GM12878 (cell line): ENCODE measurements around the gene C8G. TPM values are rescaled to one million over a fixed set of nuclear protein-coding genes. Genes with fewer than 3 reads are reported as not detected.

ENCODE experiments used
- ATAC-seq: fragments of 200-7000 bp; cut with Tn5 transposase; 3 replicates; pipeline ENCODE4 v1.9.1; 2020; ENCODE audit warnings: mild to moderate bottlenecking, moderate library complexity
- BruUV-seq: library from RNA; stranded (reverse); fragments of 400-500 nt; replicated peaks from 2 replicates; lab custom pipeline; 2021; lab: Mats Ljungman, UMichigan
- CTCF ChIA-PET: fragments of 300-600 bp; sonication (Branson Sonifier 250); formaldehyde crosslinking; extraction: SDS; loops from one replicate; lab custom pipeline; 2021; ENCODE audit warnings: inconsistent platforms; lab: Yijun Ruan, JAX
- POLR2A ChIA-PET: fragments of 350-600 bp; formaldehyde crosslinking; extraction: SDS; loops from one replicate; lab custom pipeline; 2021; ENCODE audit warnings: inconsistent platforms; lab: Charles Lee
- RAD21 ChIA-PET: fragments of 300-600 bp; sonication (Branson Sonifier 250); formaldehyde crosslinking; loops from one replicate; lab custom pipeline; 2023; ENCODE audit warnings: antibody characterized with exemption; ENCODE audit not compliant: unreplicated experiment; lab: Charles Lee
- SMC1A ChIA-PET: fragments of 300-600 bp; sonication (Branson Sonifier 250); formaldehyde crosslinking; loops from one replicate; lab custom pipeline; 2023; ENCODE audit not compliant: unreplicated experiment, uncharacterized antibody; lab: Charles Lee
- DNase-seq: peaks from one replicate; pipeline ENCODE4 v3.0.0-alpha.2; 2011; ENCODE audit warnings: low read depth, low spot score
- FAIRE-seq: peaks from 3 replicates; lab custom pipeline; 2011; peaks lifted over from hg19 to GRCh38; lab: Jason Lieb, UNC
- H2AFZ ChIP-seq: 2 replicates; pipeline ENCODE4 v1.6.0; 2011; ENCODE audit warnings: low read depth, low read length, control low read depth; ENCODE audit not compliant: control insufficient read depth
- H3K27ac ChIP-seq: 2 replicates; pipeline ENCODE4 v1.5.1; 2011; ENCODE audit warnings: control low read depth; ENCODE audit not compliant: control insufficient read depth, insufficient read depth
- H3K27me3 ChIP-seq, 2 experiments: replicated peaks in 1 of 2; 2 replicates each; pipeline versions ENCODE4 v1.6.0 to v1.6.1; 2011; ENCODE audit warnings: low read length in 1 of 2; ENCODE audit not compliant: control insufficient read depth in 2 of 2, insufficient read depth in 2 of 2
- H3K36me3 ChIP-seq, 2 experiments: 2 replicates each; pipeline ENCODE4 v1.5.1; 2011; ENCODE audit warnings: low read length in 1 of 2; ENCODE audit not compliant: control insufficient read depth in 2 of 2, insufficient read depth in 2 of 2
- H3K4me1 ChIP-seq: 2 replicates; pipeline ENCODE4 v1.6.1; 2011; ENCODE audit warnings: mild to moderate bottlenecking, low read length, moderate library complexity, mixed read lengths; ENCODE audit not compliant: control insufficient read depth, insufficient read depth
- H3K4me2 ChIP-seq: 2 replicates; pipeline ENCODE4 v1.6.0; 2011; ENCODE audit warnings: control low read depth; ENCODE audit not compliant: control insufficient read depth, insufficient read depth
- H3K4me3 ChIP-seq: fragments of 200-600 bp; sonication (generic); 2 replicates; pipeline ENCODE4 v1.5.1; 2016
- H3K79me2 ChIP-seq: 2 replicates; pipeline ENCODE4 v1.6.0; 2011; ENCODE audit warnings: low read length; ENCODE audit not compliant: control insufficient read depth, insufficient read depth
- H3K9ac ChIP-seq: 2 replicates; pipeline ENCODE4 v1.8.0; 2011; ENCODE audit warnings: low read length, control low read depth, mixed read lengths; ENCODE audit not compliant: control insufficient read depth, insufficient read depth
- H3K9me3 ChIP-seq: replicated peaks from 3 replicates; pipeline ENCODE4 v1.5.1; 2011; ENCODE audit warnings: mild to moderate bottlenecking, low read length; ENCODE audit not compliant: control insufficient read depth, insufficient read depth
- H4K20me1 ChIP-seq: 2 replicates; pipeline ENCODE4 v1.6.0; 2011; ENCODE audit not compliant: control insufficient read depth, insufficient read depth
- BCL11A ChIP-seq: IDR thresholded peaks from 2 replicates; pipeline ENCODE4 v1.6.1; 2011; ENCODE audit warnings: low read depth, low read length
- CBX5 ChIP-seq: sonication (generic); IDR thresholded peaks from 2 replicates; pipeline ENCODE4 v1.6.1; 2016; ENCODE audit warnings: low read depth, moderate library complexity, mild to moderate bottlenecking, inconsistent platforms
- ELK1 ChIP-seq: IDR thresholded peaks from 2 replicates; pipeline ENCODE4 v1.6.1; 2012; ENCODE audit warnings: low read depth, low read length, improper control_type of control experiment
- EZH2 ChIP-seq: IDR thresholded peaks from 2 replicates; pipeline ENCODE4 v1.6.1; 2012; ENCODE audit warnings: low read depth, mild to moderate bottlenecking, control low read depth, inconsistent platforms, low read length, borderline replicate concordance; ENCODE audit not compliant: control insufficient read depth
- JUNB ChIP-seq: IDR thresholded peaks from 2 replicates; pipeline ENCODE4 v1.6.1; 2016; ENCODE audit warnings: antibody characterized with exemption, mild to moderate bottlenecking
- NR2C2 ChIP-seq: IDR thresholded peaks from 2 replicates; pipeline ENCODE4 v1.6.1; 2011; ENCODE audit warnings: borderline replicate concordance, low read depth; ENCODE audit not compliant: control insufficient read depth, insufficient read length
- POLR2AphosphoS5 ChIP-seq: IDR thresholded peaks from 2 replicates; pipeline ENCODE4 v1.6.1; 2011; ENCODE audit warnings: mild to moderate bottlenecking, low read length, inconsistent platforms
- SRF ChIP-seq, 2 experiments: IDR thresholded peaks; 2 replicates each; pipeline ENCODE4 v1.6.1; 2011; ENCODE audit warnings: low read depth in 2 of 2, low read length in 2 of 2, mild to moderate bottlenecking in 1 of 2, moderate library complexity in 1 of 2
- WGBS: methylation state at CpG from one replicate; pipeline ENCODE4 v1.1.6; 2016; ENCODE audit warnings: low lambda C conversion rate; ENCODE audit not compliant: insufficient replicate concordance, insufficient coverage; ENCODE audit errors: missing lambda C conversion rate; 5-methylcytosine and 5-hydroxymethylcytosine counted together
- in situ Hi-C: fragments of 300-500 bp; cut with MboI; formaldehyde crosslinking; loops from 9 replicates; pipeline ENCODE4 v1.14.3; 2018; ENCODE audit warnings: mixed read lengths
- intact Hi-C: fragments of 100-400 bp; cut with micrococcal nuclease; formaldehyde crosslinking; loops from one replicate; pipeline ENCODE4 v1.14.2; 2022; ENCODE audit not compliant: unreplicated experiment
- polyA plus RNA-seq, 11 experiments: library from polyadenylated mRNA; depleted of rRNA in 4 of 11; unstranded in 6 of 11; stranded (reverse) in 5 of 11; fragments of >200 nt; fragmentation: Nextera tagmentation in 4 of 11; fragmentation: Illumina TruSeq in 1 of 11; extraction: Ambion mirVana in 4 of 11; extraction: Trizol in 1 of 11; gene quantifications; 1 replicate in 1 of 11; 2 replicates in 10 of 11; pipeline versions ENCODE4 v1.2.1 to v1.2.3, GENCODE V29; 2011 to 2016; ENCODE audit warnings: inconsistent platforms in 2 of 11, missing spikeins in 2 of 11, low read depth in 1 of 11
- total RNA-seq, 4 experiments: library from RNA; depleted of rRNA in 3 of 4; stranded (reverse); fragments of >200 nt in 3 of 4; fragmentation: Illumina TruSeq in 1 of 4; extraction: Trizol in 1 of 4; gene quantifications; 2 replicates each; pipeline versions ENCODE4 v1.2.1 to v1.2.3, GENCODE V29; 2013 to 2021
- TF ChIP-seq, protein P1 (sequence below): IDR thresholded peaks from 2 replicates; pipeline ENCODE4 v1.6.1; 2011; ENCODE audit warnings: borderline replicate concordance, low read depth, mild to moderate bottlenecking, moderate library complexity, mixed read lengths, low read length; ENCODE audit not compliant: insufficient read depth; ENCODE audit errors: extremely low read length
- TF ChIP-seq, protein P2 (sequence below): fragments of 450-650 bp; IDR thresholded peaks from 2 replicates; pipeline ENCODE4 v1.6.1; 2017; ENCODE audit warnings: mild to moderate bottlenecking, moderate library complexity

Gene C8G
- total and polyA plus RNA-seq, 10 of the 15 experiments (the other 5 are each of a cell fraction or from before 2014, with no cell fraction given), result 0.26 to 0.69 (median 0.50) TPM; not detected in 7

DNA sequence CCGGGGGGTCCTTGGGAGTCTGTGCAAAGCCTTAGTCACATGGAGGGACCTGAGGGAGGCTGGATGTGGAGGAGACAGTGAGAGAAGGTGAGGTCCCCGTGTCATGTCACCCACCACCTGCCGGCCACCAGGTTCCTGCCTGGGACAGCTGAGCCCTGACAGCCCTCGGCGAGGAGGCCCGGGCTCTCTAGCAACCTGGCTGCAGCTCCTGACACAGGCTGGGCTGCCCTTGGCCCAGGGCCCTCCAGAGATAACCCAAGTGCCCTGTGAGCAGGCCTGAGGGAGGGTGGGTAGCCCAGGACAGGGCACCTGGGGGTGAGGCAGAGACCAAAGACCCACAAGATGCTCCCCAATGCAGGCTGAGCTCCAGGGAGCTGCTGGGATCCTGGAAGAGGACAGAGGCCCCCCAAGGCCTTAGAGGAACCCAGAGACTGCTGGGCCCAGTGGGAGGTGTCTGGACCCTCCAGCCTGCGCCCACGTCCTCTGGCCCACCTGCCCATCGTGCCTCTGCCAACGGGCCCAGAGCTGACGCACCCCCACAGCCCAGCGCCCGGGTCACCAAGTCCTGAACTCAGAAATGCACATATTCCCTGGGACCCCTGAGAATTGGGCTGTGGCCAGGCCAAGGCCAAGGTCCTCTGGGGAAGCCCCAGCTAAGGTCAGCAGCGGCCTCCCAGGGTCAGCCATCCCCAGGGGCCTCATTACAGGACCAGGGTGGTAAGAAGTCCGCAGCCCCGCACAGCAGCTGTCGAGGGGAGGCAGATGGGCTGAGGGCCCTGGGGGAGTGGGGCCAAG, 23.5 kb downstream of the C8G start:
- Histone ChIP-seq H3K9ac (no peak overlapping the region), H3K27ac (no peak overlapping the region), H3K36me3 (no peaks in the 10 kb centered on the region), H3K4me2 (no peak overlapping the region), H3K4me3 (no peak overlapping the region), H3K9me3 (no peaks in the 10 kb centered on the region), H4K20me1 (no peaks in the 10 kb centered on the region; the same call in 1 of the 2 replicates), H3K4me1 (peaks cover 7% of the 10 kb centered on the region), H3K27me3 (no peaks in the 10 kb centered on the region), H3K79me2 (no peaks in the 10 kb centered on the region), H2AFZ (no peak overlapping the region)
- FAIRE-seq (no peak), ATAC-seq (no peak), DNase-seq (no peak)
- intact Hi-C loops (no loop called here), in situ Hi-C loops (no loop called here)
- ChIA-PET RAD21 (no interaction called here), CTCF (interaction anchor here (0.8 kb wide), 1 partner anchor 21 kb away, joined by 4 read pairs; no protein-coding TSS in a partner anchor), POLR2A (no interaction called here), SMC1A (no interaction called here)
- TF ChIP-seq, protein P1, sequence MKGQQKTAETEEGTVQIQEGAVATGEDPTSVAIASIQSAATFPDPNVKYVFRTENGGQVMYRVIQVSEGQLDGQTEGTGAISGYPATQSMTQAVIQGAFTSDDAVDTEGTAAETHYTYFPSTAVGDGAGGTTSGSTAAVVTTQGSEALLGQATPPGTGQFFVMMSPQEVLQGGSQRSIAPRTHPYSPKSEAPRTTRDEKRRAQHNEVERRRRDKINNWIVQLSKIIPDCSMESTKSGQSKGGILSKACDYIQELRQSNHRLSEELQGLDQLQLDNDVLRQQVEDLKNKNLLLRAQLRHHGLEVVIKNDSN, result no peak
- TF ChIP-seq BCL11A (no peak), POLR2AphosphoS5 (no peak)
- no TSS peak for BruUV-seq
- WGBS, result 32% methylated on average over 17 of the region's 17 CpGs

DNA sequence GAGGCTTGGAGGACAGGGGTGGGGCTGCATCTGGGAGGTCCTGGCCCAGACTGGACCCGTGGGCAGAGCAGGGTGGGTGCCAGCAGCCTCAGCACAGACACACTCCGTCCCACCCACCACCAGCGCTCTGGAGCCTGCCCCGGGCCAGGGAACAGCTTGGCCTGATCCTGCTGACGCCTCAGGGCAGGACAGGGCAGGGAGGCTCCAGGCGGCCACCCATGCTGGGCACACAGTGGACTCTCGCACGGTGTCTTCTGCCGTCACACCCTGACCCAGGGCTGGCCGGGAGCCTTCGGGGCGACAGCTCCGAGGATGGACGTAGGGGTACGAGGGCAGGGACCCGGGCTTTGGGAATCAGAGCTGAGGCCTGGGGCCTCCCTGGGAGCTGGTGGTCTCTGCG, 24.1 kb downstream of the C8G start:
- no peak for ATAC-seq
- Histone ChIP-seq H4K20me1 (no peaks in the 10 kb centered on the region; the same call in 1 of the 2 replicates), H3K36me3 (no peaks in the 10 kb centered on the region), H2AFZ (no peak overlapping the region), H3K9me3 (no peaks in the 10 kb centered on the region), H3K27me3 (no peaks in the 10 kb centered on the region), H3K4me1 (peaks cover 7% of the 10 kb centered on the region), H3K4me3 (no peak overlapping the region), H3K9ac (no peak overlapping the region), H3K79me2 (no peaks in the 10 kb centered on the region), H3K4me2 (no peak overlapping the region), H3K27ac (no peak overlapping the region)
- no TSS peak for BruUV-seq
- no peak for FAIRE-seq
- POLR2A ChIA-PET, result no interaction called here
- CTCF ChIA-PET, result interaction anchor here (0.8 kb wide), 1 partner anchor 22 kb away, joined by 4 read pairs; no protein-coding TSS in a partner anchor
- WGBS, result 36% methylated on average over 16 of the region's 17 CpGs
- intact Hi-C loops (no loop called here), in situ Hi-C loops (no loop called here)
- RAD21 ChIA-PET, result no interaction called here
- no peak for DNase-seq
- SMC1A ChIA-PET, result no interaction called here
- no peak for TF ChIP-seq EZH2
- no peak for TF ChIP-seq NR2C2
- TF ChIP-seq ELK1, result no peak
- TF ChIP-seq SRF (IDR thresholded peaks at IDR 0.05; ENCODE audit: low read depth in 2 of 2, low read length in 2 of 2), result no peak
- TF ChIP-seq JUNB, result no peak
- TF ChIP-seq CBX5, result no peak
- TF ChIP-seq, protein P2, sequence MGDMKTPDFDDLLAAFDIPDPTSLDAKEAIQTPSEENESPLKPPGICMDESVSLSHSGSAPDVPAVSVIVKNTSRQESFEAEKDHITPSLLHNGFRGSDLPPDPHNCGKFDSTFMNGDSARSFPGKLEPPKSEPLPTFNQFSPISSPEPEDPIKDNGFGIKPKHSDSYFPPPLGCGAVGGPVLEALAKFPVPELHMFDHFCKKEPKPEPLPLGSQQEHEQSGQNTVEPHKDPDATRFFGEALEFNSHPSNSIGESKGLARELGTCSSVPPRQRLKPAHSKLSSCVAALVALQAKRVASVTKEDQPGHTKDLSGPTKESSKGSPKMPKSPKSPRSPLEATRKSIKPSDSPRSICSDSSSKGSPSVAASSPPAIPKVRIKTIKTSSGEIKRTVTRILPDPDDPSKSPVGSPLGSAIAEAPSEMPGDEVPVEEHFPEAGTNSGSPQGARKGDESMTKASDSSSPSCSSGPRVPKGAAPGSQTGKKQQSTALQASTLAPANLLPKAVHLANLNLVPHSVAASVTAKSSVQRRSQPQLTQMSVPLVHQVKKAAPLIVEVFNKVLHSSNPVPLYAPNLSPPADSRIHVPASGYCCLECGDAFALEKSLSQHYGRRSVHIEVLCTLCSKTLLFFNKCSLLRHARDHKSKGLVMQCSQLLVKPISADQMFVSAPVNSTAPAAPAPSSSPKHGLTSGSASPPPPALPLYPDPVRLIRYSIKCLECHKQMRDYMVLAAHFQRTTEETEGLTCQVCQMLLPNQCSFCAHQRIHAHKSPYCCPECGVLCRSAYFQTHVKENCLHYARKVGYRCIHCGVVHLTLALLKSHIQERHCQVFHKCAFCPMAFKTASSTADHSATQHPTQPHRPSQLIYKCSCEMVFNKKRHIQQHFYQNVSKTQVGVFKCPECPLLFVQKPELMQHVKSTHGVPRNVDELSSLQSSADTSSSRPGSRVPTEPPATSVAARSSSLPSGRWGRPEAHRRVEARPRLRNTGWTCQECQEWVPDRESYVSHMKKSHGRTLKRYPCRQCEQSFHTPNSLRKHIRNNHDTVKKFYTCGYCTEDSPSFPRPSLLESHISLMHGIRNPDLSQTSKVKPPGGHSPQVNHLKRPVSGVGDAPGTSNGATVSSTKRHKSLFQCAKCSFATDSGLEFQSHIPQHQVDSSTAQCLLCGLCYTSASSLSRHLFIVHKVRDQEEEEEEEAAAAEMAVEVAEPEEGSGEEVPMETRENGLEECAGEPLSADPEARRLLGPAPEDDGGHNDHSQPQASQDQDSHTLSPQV, result no peak
